HG02870 (cell line): Measurements from ENCODE around the gene CIB4.

ENCODE experiments used
- ATAC-seq: cut with Tn5 transposase; IDR thresholded peaks from one replicate; pipeline ENCODE4 v1.9.1; 2021; ENCODE audit warnings: mild to moderate bottlenecking, moderate library complexity; ENCODE audit not compliant: unreplicated experiment

The CIB4 gene

DNA sequence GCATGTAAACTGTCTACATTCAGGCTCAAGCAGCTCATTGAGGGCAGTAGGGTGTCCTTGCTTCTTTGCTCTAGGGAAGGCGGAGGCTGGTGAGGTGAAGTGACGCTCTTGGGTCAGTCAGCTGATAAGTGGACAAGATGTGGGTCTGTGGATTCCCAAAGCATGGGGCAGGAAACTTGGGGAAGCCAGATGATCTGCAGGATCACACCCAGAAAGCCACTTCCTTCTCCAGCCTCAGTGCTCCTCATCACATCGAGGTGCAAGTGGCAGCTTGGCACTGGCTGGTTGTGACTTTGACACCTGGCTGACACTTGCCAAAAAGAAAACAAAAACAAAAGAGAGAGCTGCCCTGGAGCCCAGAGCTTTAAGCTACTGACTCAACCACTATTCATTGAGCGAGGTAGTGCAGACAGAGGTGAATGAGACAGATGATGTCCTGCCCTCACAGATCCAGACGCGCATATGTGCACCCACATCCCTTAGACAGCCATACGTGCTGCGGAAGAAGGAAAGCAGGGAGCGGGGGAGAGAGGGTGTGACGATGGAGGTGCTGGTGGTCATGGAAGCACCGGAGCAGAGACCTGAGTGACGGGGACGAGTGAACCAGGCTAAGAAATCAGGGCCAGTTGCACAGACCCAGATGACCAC is 3.1 kb upstream of the CIB4 start:
- ATAC-seq, result no peak

DNA sequence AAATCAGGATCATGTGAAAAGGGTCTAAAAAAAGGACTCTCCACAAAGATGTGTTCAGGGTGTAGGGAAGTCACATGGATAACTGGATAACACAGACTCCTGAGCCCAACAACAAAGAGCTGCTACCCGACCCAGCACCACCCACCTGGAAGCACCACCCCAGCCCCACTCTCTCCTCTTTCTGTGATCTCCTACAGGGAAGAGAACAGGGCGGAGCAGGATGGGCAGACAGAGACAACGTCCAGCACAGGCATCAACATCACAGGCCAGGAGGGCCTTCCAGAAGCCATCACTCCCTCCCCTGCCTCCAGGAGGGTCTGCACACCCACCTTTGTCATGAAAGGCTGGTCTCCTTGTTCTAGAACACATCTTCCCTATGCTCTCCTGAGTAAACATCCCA is 1.3 kb upstream of the CIB4 start:
- no peak for ATAC-seq

GRCh38 chr2:26640331-26640745 is 828 bp downstream of the CIB4 start:
- ATAC-seq, result no peak

GRCh38 chr2:26639685-26640243 is 1.4 kb downstream of the CIB4 start:
- ATAC-seq, result no peak

- no peak for ATAC-seq
Observed at GRCh38 chr2:26637811-26638310, 3.3 kb downstream of the CIB4 start.

GRCh38 chr2:26636935-26637334 is 4.2 kb downstream of the CIB4 start:
- ATAC-seq, result no peak

DNA sequence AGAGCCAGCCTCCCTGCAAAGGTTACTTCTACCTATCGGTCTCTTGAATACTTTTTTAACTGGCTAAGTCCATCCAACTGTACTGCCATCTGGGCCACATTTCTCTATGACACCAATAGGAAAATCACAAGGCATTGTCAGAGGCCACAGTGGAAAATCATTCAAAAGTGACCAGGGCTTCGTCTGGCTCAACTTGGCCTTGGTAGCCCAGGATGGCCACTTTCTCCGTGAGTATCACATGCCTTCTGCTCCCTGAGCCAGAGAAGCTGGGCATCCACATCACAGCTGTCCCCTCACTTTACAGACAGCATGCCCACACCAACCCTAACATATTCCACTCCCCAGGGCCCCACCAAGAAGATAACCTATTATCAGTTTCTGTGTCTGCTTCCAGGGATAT is 5.8 kb downstream of the CIB4 start:
- ATAC-seq, result no peak

- no peak for ATAC-seq
Observed at GRCh38 chr2:26634636-26635230, 6.4 kb downstream of the CIB4 start.

- ATAC-seq, result no peak
Observed at GRCh38 chr2:26633993-26634595, 7.1 kb downstream of the CIB4 start.

- no peak for ATAC-seq
Observed at GRCh38 chr2:26633351-26633945, 7.7 kb downstream of the CIB4 start.

DNA sequence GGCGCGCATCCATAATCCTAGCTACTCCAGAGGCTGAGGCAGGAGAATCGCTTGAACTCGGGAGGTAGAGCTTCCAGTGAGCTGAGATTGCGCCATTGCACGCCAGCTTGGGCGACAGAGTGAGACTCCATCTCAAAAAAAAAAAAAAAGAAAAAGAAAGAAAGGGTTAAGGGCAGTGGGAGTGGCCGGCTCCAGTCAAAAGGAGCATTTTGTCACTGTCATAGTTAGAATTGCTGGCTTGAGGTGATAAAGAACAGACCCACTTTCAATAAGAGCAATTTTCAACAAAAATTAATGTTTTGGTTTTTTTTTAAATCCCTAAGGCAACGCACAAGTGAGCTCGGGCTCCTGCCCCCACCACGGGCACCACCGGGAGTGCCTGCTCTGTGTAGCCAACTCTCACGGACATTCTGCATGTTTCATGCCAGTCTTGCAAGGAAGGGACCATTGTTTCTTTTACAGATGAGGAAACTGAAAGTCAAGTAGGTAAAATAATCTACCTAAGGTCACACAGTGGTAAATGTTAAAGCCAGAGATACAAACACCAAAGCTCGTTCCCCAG is 8.5 kb downstream of the CIB4 start:
- no peak for ATAC-seq

- no peak for ATAC-seq
Observed at GRCh38 chr2:26631401-26632170, 9.6 kb downstream of the CIB4 start.

DNA sequence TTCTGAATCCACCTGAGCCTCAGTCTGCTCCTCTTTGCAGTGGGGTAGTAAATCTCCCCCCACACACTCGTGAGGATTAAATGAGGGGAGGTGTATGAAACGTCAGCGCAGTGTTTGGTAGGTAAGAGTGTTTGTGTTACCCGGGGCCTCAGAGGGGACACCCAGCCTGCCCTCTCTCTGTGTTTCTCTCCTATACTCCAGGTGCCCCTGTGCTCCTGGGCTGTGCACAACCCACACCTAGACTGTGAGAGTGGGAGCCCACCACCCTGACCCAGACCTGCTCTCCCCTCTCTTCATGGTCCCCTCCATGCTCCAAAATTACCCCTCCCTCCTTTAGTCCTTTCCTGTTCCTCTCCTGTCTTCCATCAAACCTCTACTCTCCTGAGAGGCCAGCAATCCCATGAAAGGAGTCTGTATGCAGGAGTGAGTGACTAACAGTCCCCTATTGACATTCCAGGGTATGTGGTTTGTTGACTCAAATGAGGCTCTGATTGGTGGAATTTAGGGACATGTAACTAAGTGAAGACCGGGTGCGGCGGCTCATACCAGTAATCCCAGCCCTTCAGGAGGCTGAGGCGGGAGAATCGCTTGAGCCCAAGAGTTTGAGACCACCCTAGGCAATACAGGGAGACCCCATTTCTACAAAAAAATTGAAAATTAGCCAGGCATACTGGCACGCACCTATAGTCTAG is 10.4 kb downstream of the CIB4 start:
- no peak for ATAC-seq

DNA sequence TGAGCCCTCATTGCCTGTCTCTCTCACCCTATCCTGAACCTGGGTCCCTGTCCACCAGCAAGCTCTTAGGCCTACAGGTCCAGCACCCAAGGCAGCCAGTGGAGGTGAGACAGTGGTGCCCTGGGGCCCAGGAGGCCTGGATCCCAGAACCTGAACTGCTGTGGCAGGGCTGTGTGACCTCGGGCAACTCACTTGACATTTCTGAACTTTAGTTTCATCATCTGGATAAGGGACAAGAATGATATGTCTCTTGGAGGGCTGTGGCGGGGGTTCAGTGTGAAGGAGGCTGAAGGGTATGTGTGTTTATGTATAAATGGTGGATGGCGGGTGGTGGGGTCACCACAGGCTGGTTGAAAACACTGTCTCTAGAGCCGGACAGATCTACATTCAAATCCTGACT is 10.9 kb downstream of the CIB4 start:
- ATAC-seq, result no peak

DNA sequence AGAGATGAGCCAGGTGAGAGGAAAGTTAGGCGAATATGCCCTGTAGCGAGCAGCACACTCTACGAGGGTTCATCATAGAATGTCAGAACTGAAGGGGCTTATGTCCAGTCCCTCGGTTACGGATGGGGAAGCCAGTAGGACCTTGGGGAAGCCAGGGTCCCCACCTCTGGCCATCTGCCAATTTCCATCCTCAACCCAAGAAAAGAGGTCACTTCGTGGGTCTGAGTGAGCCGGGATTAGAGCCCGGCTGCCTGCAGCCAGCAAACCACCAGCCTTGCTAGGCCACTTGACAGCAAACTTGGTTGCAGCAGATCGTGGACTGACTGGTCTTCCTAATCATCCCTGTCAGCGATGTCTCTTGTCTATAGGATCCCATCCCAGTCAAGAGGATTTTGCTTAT is 11.4 kb downstream of the CIB4 start:
- ATAC-seq, result no peak

DNA sequence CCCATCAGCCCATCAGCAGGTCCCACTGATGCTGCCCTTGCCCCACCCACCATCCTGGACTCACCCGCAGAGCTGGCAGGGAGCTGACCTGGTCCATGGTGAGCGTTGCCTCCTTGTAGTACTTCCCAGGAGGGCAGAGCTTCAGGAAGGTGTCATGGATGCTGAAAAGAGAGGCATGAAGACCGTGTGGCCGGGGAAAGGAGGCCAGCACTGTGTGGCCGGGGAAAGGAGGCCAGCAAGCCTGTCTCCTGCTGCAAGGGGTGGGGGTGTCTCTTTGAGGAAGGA is 11.9 kb downstream of the CIB4 start:
- no peak for ATAC-seq

- ATAC-seq, result no peak
Observed at GRCh38 chr2:26628561-26629345, 12.4 kb downstream of the CIB4 start.

GRCh38 chr2:26627350-26628105 is 13.6 kb downstream of the CIB4 start:
- ATAC-seq, result no peak

DNA sequence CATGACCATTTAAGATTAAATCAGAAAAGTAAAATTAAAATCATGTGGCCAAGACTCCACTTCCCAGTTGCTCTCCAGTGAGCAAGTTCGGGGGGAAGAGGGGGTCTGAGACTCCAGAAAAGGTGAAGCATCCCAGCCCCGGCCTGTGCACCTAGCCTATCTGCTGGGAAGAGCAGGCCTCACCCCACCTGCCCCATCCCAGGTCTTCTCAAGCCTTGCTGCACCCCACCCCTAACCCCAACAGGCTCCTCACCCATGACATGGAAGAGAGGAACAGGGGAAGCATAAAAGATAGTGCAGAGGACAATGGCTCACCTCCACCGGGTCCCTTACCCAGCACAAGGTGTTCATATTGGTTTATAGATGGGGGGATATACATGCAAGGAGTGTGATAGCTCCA is 14.6 kb downstream of the CIB4 start:
- no peak for ATAC-seq
